Measurements from ENCODE around the gene OTULIN.

Gene OTULIN

GRCh38 chr5:14745188-14745563 lies 80.7 kb downstream of the OTULIN start:
- Histone ChIP-seq H4K5ac (ENCODE audit: low read length) (no peak overlapping the region), H3K4me2 (ENCODE audit: low read length) (no peak overlapping the region), H3K27me3 (ENCODE audit: insufficient read depth, low read length, poor library complexity) (no peaks in the 10 kb centered on the region), H3K9ac (ENCODE audit: low read length) (no peak overlapping the region), H3K36me3 (ENCODE audit: control insufficient read depth, insufficient read depth, low read length) (no peaks in the 10 kb centered on the region), H3K79me2 (ENCODE audit: control insufficient read depth, insufficient read depth, low read length) (no peaks in the 10 kb centered on the region), H3K23ac (ENCODE audit: low read length) (no peak overlapping the region), H2BK15ac (replicated peaks; ENCODE audit: low read depth) (no peak overlapping the region), H2BK120ac (ENCODE audit: low read depth, low read length) (no peak overlapping the region), H3K79me1 (ENCODE audit: low read length) (no peaks in the 10 kb centered on the region), H3K56ac (ENCODE audit: low read length) (no peak overlapping the region), H3K4me3 (ENCODE audit: low read length) (no peak overlapping the region), H2BK5ac (ENCODE audit: low read length) (no peak overlapping the region), H4K8ac (ENCODE audit: low read depth, low read length) (no peak overlapping the region), H2AK5ac (ENCODE audit: low read length) (no peak overlapping the region), H3K4me1 (ENCODE audit: control insufficient read depth, low read depth, low read length) (no peaks in the 10 kb centered on the region), H3K18ac (ENCODE audit: low read length) (no peak overlapping the region), H3K27ac (ENCODE audit: low read depth, low read length) (no peak overlapping the region), H3K4ac (ENCODE audit: low read depth, low read length) (no peak overlapping the region)
- no peak for DNase-seq
- no CpG with 5 or more reads among the region's 5 CpGs for WGBS (ENCODE audit: extremely low coverage, insufficient coverage, low lambda C conversion rate)

- no peak overlapping the region for H4K5ac ChIP-seq (ENCODE audit: low read length)
- WGBS (ENCODE audit: extremely low coverage, insufficient coverage, low lambda C conversion rate) = no CpG with 5 or more reads among the region's 14 CpGs
- no peak overlapping the region for H3K4ac ChIP-seq (ENCODE audit: low read depth, low read length)
- H3K4me3 ChIP-seq (ENCODE audit: low read length) = no peak overlapping the region
- H3K4me2 ChIP-seq (ENCODE audit: low read length) = no peak overlapping the region
- H2AK5ac ChIP-seq (ENCODE audit: low read length) = no peak overlapping the region
- no peak overlapping the region for H3K27ac ChIP-seq (ENCODE audit: low read depth, low read length)
- H3K23ac ChIP-seq (ENCODE audit: low read length) = no peak overlapping the region
- H3K4me1 ChIP-seq (ENCODE audit: control insufficient read depth, low read depth, low read length) = no peaks in the 10 kb centered on the region
- H3K56ac ChIP-seq (ENCODE audit: low read length) = no peak overlapping the region
- no peak overlapping the region for H3K9ac ChIP-seq (ENCODE audit: low read length)
- H3K79me2 ChIP-seq (ENCODE audit: control insufficient read depth, insufficient read depth, low read length) = no peaks in the 10 kb centered on the region
- no peak overlapping the region for H2BK5ac ChIP-seq (ENCODE audit: low read length)
- no peak overlapping the region for H2BK15ac ChIP-seq (replicated peaks; ENCODE audit: low read depth)
- H4K8ac ChIP-seq (ENCODE audit: low read depth, low read length) = no peak overlapping the region
- DNase-seq = no peak
- no peak overlapping the region for H2BK120ac ChIP-seq (ENCODE audit: low read depth, low read length)
- no peaks in the 10 kb centered on the region for H3K79me1 ChIP-seq (ENCODE audit: low read length)
- H3K18ac ChIP-seq (ENCODE audit: low read length) = no peak overlapping the region
- no peaks in the 10 kb centered on the region for H3K27me3 ChIP-seq (ENCODE audit: insufficient read depth, low read length, poor library complexity)
- H3K36me3 ChIP-seq (ENCODE audit: control insufficient read depth, insufficient read depth, low read length) = no peaks in the 10 kb centered on the region
Observed at GRCh38 chr5:14745753-14746152, 81.2 kb downstream of the OTULIN start.

GRCh38 chr5:14748180-14748900 lies 83.8 kb downstream of the OTULIN start:
- Histone ChIP-seq H3K9ac (ENCODE audit: low read length) (no peak overlapping the region), H3K18ac (ENCODE audit: low read length) (no peak overlapping the region), H3K4ac (ENCODE audit: low read depth, low read length) (no peak overlapping the region), H3K23ac (ENCODE audit: low read length) (no peak overlapping the region), H2BK5ac (ENCODE audit: low read length) (no peak overlapping the region), H2BK15ac (replicated peaks; ENCODE audit: low read depth) (no peak overlapping the region), H3K36me3 (ENCODE audit: control insufficient read depth, insufficient read depth, low read length) (no peaks in the 10 kb centered on the region), H3K79me1 (ENCODE audit: low read length) (no peaks in the 10 kb centered on the region), H3K4me2 (ENCODE audit: low read length) (no peak overlapping the region), H3K4me3 (ENCODE audit: low read length) (no peak overlapping the region), H3K27ac (ENCODE audit: low read depth, low read length) (no peak overlapping the region), H3K27me3 (ENCODE audit: insufficient read depth, low read length, poor library complexity) (no peaks in the 10 kb centered on the region), H4K8ac (ENCODE audit: low read depth, low read length) (no peak overlapping the region), H3K79me2 (ENCODE audit: control insufficient read depth, insufficient read depth, low read length) (no peaks in the 10 kb centered on the region), H3K56ac (ENCODE audit: low read length) (no peak overlapping the region), H2AK5ac (ENCODE audit: low read length) (no peak overlapping the region), H3K4me1 (ENCODE audit: control insufficient read depth, low read depth, low read length) (no peaks in the 10 kb centered on the region), H2BK120ac (ENCODE audit: low read depth, low read length) (no peak overlapping the region), H4K5ac (ENCODE audit: low read length) (no peak overlapping the region)
- no peak for DNase-seq
- no CpG with 5 or more reads among the region's 12 CpGs for WGBS (ENCODE audit: extremely low coverage, insufficient coverage, low lambda C conversion rate)
